Measurements from ENCODE around the gene LSM14B.

LSM14B gene

GRCh38 chr20:62176866-62177265 is 54.6 kb downstream of the LSM14B start:
- H3K27me3 ChIP-seq: no peaks in the 10 kb centered on the region
- no peaks in the 10 kb centered on the region; the same call in 1 of the 2 replicates for H3K4me1 ChIP-seq
- peak; percentile 30 for DNase-seq
- peak overlapping the region; percentile 6 for H3K4me3 ChIP-seq (ENCODE audit: low read depth, low read length)
- H3K9me3 ChIP-seq: no peaks in the 10 kb centered on the region
- TF ChIP-seq CTCF (IDR thresholded peaks at IDR 0.05; ENCODE audit: low read depth, low read length): no peak
- peaks cover 20% of the 10 kb centered on the region for H3K36me3 ChIP-seq

GRCh38 chr20:62177307-62177706 is 55.0 kb downstream of the LSM14B start:
- Histone ChIP-seq H3K4me1 (no peaks in the 10 kb centered on the region; the same call in 1 of the 2 replicates), H3K9me3 (no peaks in the 10 kb centered on the region), H3K27me3 (no peaks in the 10 kb centered on the region), H3K4me3 (ENCODE audit: low read depth, low read length) (peak overlapping the region; percentile 6), H3K36me3 (peaks cover 20% of the 10 kb centered on the region)
- no peak for TF ChIP-seq CTCF (IDR thresholded peaks at IDR 0.05; ENCODE audit: low read depth, low read length)
- DNase-seq: peak; percentile 52

GRCh38 chr20:62178316-62179161 is 56.3 kb downstream of the LSM14B start:
- no peak overlapping the region for H3K4me3 ChIP-seq (ENCODE audit: low read depth, low read length)
- TF ChIP-seq CTCF (IDR thresholded peaks at IDR 0.05; ENCODE audit: low read depth, low read length): no peak
- H3K9me3 ChIP-seq: no peaks in the 10 kb centered on the region
- DNase-seq: no peak
- H3K36me3 ChIP-seq: peaks cover 27% of the 10 kb centered on the region
- H3K4me1 ChIP-seq: no peaks in the 10 kb centered on the region; the same call in none of the 2 replicates
- H3K27me3 ChIP-seq: no peaks in the 10 kb centered on the region

GRCh38 chr20:62179162-62179504 is 56.9 kb downstream of the LSM14B start:
- peaks cover 27% of the 10 kb centered on the region for H3K36me3 ChIP-seq

GRCh38 chr20:62181808-62182207 is 59.5 kb downstream of the LSM14B start:
- DNase-seq: no peak
- peaks cover 13% of the 10 kb centered on the region for H3K36me3 ChIP-seq
- H3K4me3 ChIP-seq (ENCODE audit: low read depth, low read length): peak overlapping the region; percentile 99
- no peak for TF ChIP-seq CTCF (IDR thresholded peaks at IDR 0.05; ENCODE audit: low read depth, low read length)
- H3K4me1 ChIP-seq: no peaks in the 10 kb centered on the region; the same call in none of the 2 replicates
- H3K27me3 ChIP-seq: no peaks in the 10 kb centered on the region
- H3K9me3 ChIP-seq: no peaks in the 10 kb centered on the region

More at GRCh38 chr20:62179162-62179504, 56.9 kb downstream of the LSM14B start:
- Histone ChIP-seq H3K4me1 (no peaks in the 10 kb centered on the region; the same call in none of the 2 replicates), H3K4me3 (ENCODE audit: low read depth, low read length) (no peak overlapping the region), H3K27me3 (no peaks in the 10 kb centered on the region), H3K9me3 (no peaks in the 10 kb centered on the region)
- DNase-seq: no peak
- TF ChIP-seq CTCF (IDR thresholded peaks at IDR 0.05; ENCODE audit: low read depth, low read length): no peak

Measured in BE2C (cell line).